SK-N-SH (cell line): Measurements from ENCODE around the gene LMAN1L. TPM values are rescaled to one million over a fixed set of nuclear protein-coding genes. Genes with fewer than 3 reads are reported as not detected.

Experiments used
- CTCF ChIA-PET: fragments of 300-600, 350-600 bp; formaldehyde crosslinking; extraction: SDS; loops from one replicate; lab custom pipeline; 2021; lab: Yijun Ruan, JAX
- POLR2A ChIA-PET: fragments of 350-600 bp; sonication (Branson Sonifier 250); formaldehyde crosslinking; extraction: SDS; loops from one replicate; lab custom pipeline; 2020; ENCODE audit warnings: antibody characterized with exemption, inconsistent platforms; lab: Yijun Ruan, JAX
- DNase-seq: peaks from one replicate; pipeline ENCODE4 v3.0.0; 2012
- H2AFZ ChIP-seq: fragments of 200-600 bp; sonication (generic); 2 replicates; pipeline ENCODE4 v1.8.1; 2016; ENCODE audit warnings: antibody characterized with exemption, mild to moderate bottlenecking, low read depth
- H3F3A ChIP-seq: fragments of 200-600 bp; sonication (generic); replicated peaks from 2 replicates; pipeline ENCODE3; 2016; ENCODE audit warnings: antibody characterized with exemption, mild to moderate bottlenecking; ENCODE audit not compliant: insufficient read depth
- H3K27ac ChIP-seq, 2 experiments: fragments of 200-500 bp in 1 of 2; fragments of 200-600 bp in 1 of 2; sonication (Bioruptor generic) in 1 of 2; sonication (generic), shearing (Covaris generic) in 1 of 2; 2 replicates each; pipeline versions ENCODE4 v1.5.1 to v1.6.1; 2014 to 2016; ENCODE audit warnings: low read depth in 2 of 2, inconsistent platforms in 1 of 2, low read length in 1 of 2, mild to moderate bottlenecking in 1 of 2, mixed read lengths in 1 of 2
- H3K27me3 ChIP-seq: fragments of 200-600 bp; sonication (generic), shearing (Covaris generic); 2 replicates; pipeline ENCODE4 v1.6.1; 2016; ENCODE audit warnings: mixed run types; ENCODE audit not compliant: insufficient read depth
- H3K36me3 ChIP-seq, 2 experiments: fragments of 200-500 bp in 1 of 2; fragments of 200-600 bp in 1 of 2; sonication (Bioruptor generic) in 1 of 2; sonication (generic) in 1 of 2; replicated peaks in 1 of 2; 2 replicates each; pipeline versions ENCODE3 to v1.5.1; 2014 to 2016; ENCODE audit warnings: low read length in 1 of 2, mild to moderate bottlenecking in 1 of 2; ENCODE audit not compliant: insufficient read depth in 2 of 2, control insufficient read depth in 1 of 2
- H3K4me1 ChIP-seq, 2 experiments: fragments of 200-500 bp in 1 of 2; fragments of 200-600 bp in 1 of 2; sonication (Bioruptor generic) in 1 of 2; sonication (generic), shearing (Covaris generic) in 1 of 2; 2 replicates each; pipeline versions ENCODE4 v1.5.1 to v1.6.1; 2014 to 2016; ENCODE audit warnings: low read depth in 1 of 2, low read length in 1 of 2, mixed run types in 1 of 2; ENCODE audit not compliant: insufficient read depth in 2 of 2, control insufficient read depth in 1 of 2
- H3K4me2 ChIP-seq: fragments of 200-600 bp; sonication (generic), shearing (Covaris generic); 2 replicates; pipeline ENCODE4 v1.6.1; 2017; ENCODE audit warnings: mixed run types
- H3K4me3 ChIP-seq, 2 experiments: fragments of 200-500 bp in 1 of 2; fragments of 200-600 bp in 1 of 2; sonication (Bioruptor generic) in 1 of 2; sonication (generic), shearing (Covaris generic) in 1 of 2; 2 replicates each; pipeline versions ENCODE4 v1.5.1 to v1.8.1; 2014 to 2016; ENCODE audit warnings: low read depth in 2 of 2, inconsistent platforms in 1 of 2, low read length in 1 of 2, mild to moderate bottlenecking in 1 of 2, mixed read lengths in 1 of 2, moderate library complexity in 1 of 2
- H3K79me2 ChIP-seq: fragments of 200-600 bp; sonication (generic); 2 replicates; pipeline ENCODE4 v1.8.1; 2017; ENCODE audit warnings: mild to moderate bottlenecking; ENCODE audit not compliant: insufficient read depth
- H3K9ac ChIP-seq: fragments of 200-600 bp; sonication (generic); 2 replicates; pipeline ENCODE4 v1.6.1; 2017; ENCODE audit warnings: mixed run types
- H3K9me2 ChIP-seq: fragments of 200-600 bp; sonication (generic); 2 replicates; pipeline ENCODE4 v1.6.1; 2017; ENCODE audit warnings: mixed run types
- H3K9me3 ChIP-seq: fragments of 200-600 bp; sonication (generic); 2 replicates; pipeline ENCODE4 v1.6.1; 2017; ENCODE audit warnings: mixed run types, mild to moderate bottlenecking, moderate library complexity
- H4K20me1 ChIP-seq: fragments of 200-600 bp; sonication (generic); 2 replicates; pipeline ENCODE4 v1.6.1; 2017; ENCODE audit warnings: mild to moderate bottlenecking, mixed run types; ENCODE audit not compliant: insufficient read depth
- ELF1 ChIP-seq: IDR thresholded peaks from 2 replicates; pipeline ENCODE4 v1.4.0; 2012
- EP300 ChIP-seq, 2 experiments: IDR thresholded peaks; 2 replicates each; pipeline versions ENCODE4 v1.4.0 to v1.6.1; 2012; ENCODE audit warnings: borderline replicate concordance in 1 of 2, low read depth in 1 of 2, low read length in 1 of 2
- IRF3 ChIP-seq: fragments of 150-350 bp; IDR thresholded peaks from 2 replicates; pipeline ENCODE4 v1.6.1; 2016; ENCODE audit warnings: mild to moderate bottlenecking, low read depth, low read length
- NFIC ChIP-seq: IDR thresholded peaks from 2 replicates; pipeline ENCODE4 v1.4.0; 2012; ENCODE audit warnings: borderline replicate concordance
- POLR2AphosphoS5 ChIP-seq: IDR thresholded peaks from 2 replicates; pipeline ENCODE4 v1.6.1; 2012; ENCODE audit warnings: low read depth, low read length
- RCOR1 ChIP-seq: fragments of 150-350 bp; IDR thresholded peaks from 2 replicates; pipeline ENCODE4 v1.6.1; 2017; ENCODE audit warnings: antibody characterized with exemption, low read length
- SIN3A ChIP-seq: IDR thresholded peaks from 2 replicates; pipeline ENCODE4 v1.6.1; 2012; ENCODE audit warnings: low read depth, mild to moderate bottlenecking, low read length, moderate library complexity, borderline replicate concordance
- TAF1 ChIP-seq: IDR thresholded peaks from 2 replicates; pipeline ENCODE4 v1.6.1; 2012; ENCODE audit warnings: low read depth, mild to moderate bottlenecking, low read length, moderate library complexity, borderline replicate concordance
- TCF12 ChIP-seq: IDR thresholded peaks from 2 replicates; pipeline ENCODE4 v1.4.0; 2012
- TEAD4 ChIP-seq: IDR thresholded peaks from 2 replicates; pipeline ENCODE4 v1.4.0; 2012; ENCODE audit warnings: mild to moderate bottlenecking, borderline replicate concordance; ENCODE audit not compliant: insufficient read depth
- YY1 ChIP-seq: IDR thresholded peaks from 2 replicates; pipeline ENCODE4 v1.4.0; 2012; ENCODE audit warnings: low read depth, mild to moderate bottlenecking
- ZBTB33 ChIP-seq: IDR thresholded peaks from 2 replicates; pipeline ENCODE4 v1.4.0; 2012; ENCODE audit warnings: low read depth, borderline replicate concordance
- WGBS: methylation state at CpG from one replicate; pipeline ENCODE4 v1.1.6; 2017; ENCODE audit warnings: low lambda C conversion rate; 5-methylcytosine and 5-hydroxymethylcytosine counted together
- polyA plus RNA-seq, 3 experiments: library from polyadenylated mRNA; depleted of rRNA; stranded (reverse); fragments of >200 nt; gene quantifications; 2 replicates each; pipeline ENCODE4 v1.2.3, GENCODE V29; 2012

Gene LMAN1L
- polyA plus RNA-seq, 1 of the 3 experiments (the other 2 are of a cell fraction) = 0.02 TPM

- Histone ChIP-seq H2AFZ (no peak overlapping the region), H3K36me3 (no peaks in the 10 kb centered on the region), H3K79me2 (peaks cover 91% of the 10 kb centered on the region), H4K20me1 (peaks cover 90% of the 10 kb centered on the region), H3F3A (peaks cover 14% of the 10 kb centered on the region), H3K9me3 (no peaks in the 10 kb centered on the region), H3K4me2 (no peak overlapping the region), H3K4me1 (peaks cover 13 to 48% of the 10 kb centered on the region in 2 experiments), H3K9me2 (no peaks in the 10 kb centered on the region), H3K4me3 (no peak overlapping the region), H3K27ac (no peak overlapping the region), H3K9ac (no peak overlapping the region), H3K27me3 (no peaks in the 10 kb centered on the region)
- ChIA-PET POLR2A (no interaction called here), CTCF (interaction anchor here (0.6 to 4.6 kb wide), 16 partner anchors 7 to 976 kb away, joined by 3 to 50 read pairs (median 4); partner anchors contain the start of genes CSK and ULK3)
- DNase-seq = no peak
- 86% methylated on average over 7 of the region's 12 CpGs for WGBS
- TF ChIP-seq RCOR1 (no peak), YY1 (no peak), SIN3A (no peak), NFIC (no peak), POLR2AphosphoS5 (no peak), ELF1 (no peak), TCF12 (no peak), TAF1 (no peak), ZBTB33 (no peak), TEAD4 (no peak), EP300 (IDR thresholded peaks at IDR 0.05; ENCODE audit: borderline replicate concordance in 1 of 2, low read depth in 1 of 2, low read length in 1 of 2) (no peak), IRF3 (no peak)
Measured at GRCh38 chr15:74792227-74793016, 20.2 kb upstream of the LMAN1L start.
